ENCODE results near the gene CARD9.

- TF ChIP-seq POLR2A (IDR thresholded peaks at IDR 0.05) (no peak), CTCF (IDR thresholded peaks at IDR 0.05) (no peak)
Measured at GRCh38 chr9:136364942-136365774, 8.3 kb downstream of the CARD9 start.
